H1 (cell line): ENCODE data around the gene AGO3.

Experiments used
- EP300 ChIP-seq, 2 experiments: IDR thresholded peaks; 1 replicate in 1 of 2; 2 replicates in 1 of 2; pipeline ENCODE4 v1.6.1; 2011 to 2012; ENCODE audit warnings: low read depth in 2 of 2, low read length in 2 of 2, mild to moderate bottlenecking in 2 of 2, borderline replicate concordance in 1 of 2, inconsistent platforms in 1 of 2, moderate library complexity in 1 of 2
- GABPA ChIP-seq: IDR thresholded peaks from 2 replicates; pipeline ENCODE4 v1.6.1; 2011; ENCODE audit warnings: mild to moderate bottlenecking, low read length, moderate library complexity, borderline replicate concordance; ENCODE audit not compliant: insufficient read depth
- POLR2A ChIP-seq, 2 experiments: IDR thresholded peaks; 1 replicate in 1 of 2; 2 replicates in 1 of 2; pipeline ENCODE4 v1.6.1; 2011; ENCODE audit warnings: low read depth in 2 of 2, low read length in 2 of 2, mild to moderate bottlenecking in 2 of 2; ENCODE audit errors: control extremely low read depth in 1 of 2
- SP1 ChIP-seq: IDR thresholded peaks from 2 replicates; pipeline ENCODE4 v1.6.1; 2011; ENCODE audit warnings: low read depth, low read length
- TF ChIP-seq, protein P1 (sequence below), 3 experiments: IDR thresholded peaks; 1 replicate in 2 of 3; 2 replicates in 1 of 3; pipeline versions ENCODE4 v1.5.1 to v1.6.1; 2011; ENCODE audit warnings: low read length in 3 of 3, mild to moderate bottlenecking in 3 of 3, inconsistent platforms in 2 of 3, low read depth in 1 of 3, moderate library complexity in 1 of 3; ENCODE audit not compliant: insufficient read depth in 1 of 3; ENCODE audit errors: control extremely low read depth in 1 of 3
- TF ChIP-seq, protein P2 (sequence below): IDR thresholded peaks from 2 replicates; pipeline ENCODE4 v1.6.1; 2012; ENCODE audit warnings: inconsistent platforms
- TF ChIP-seq, protein P3 (sequence below): IDR thresholded peaks from 2 replicates; pipeline ENCODE4 v1.6.1; 2011; ENCODE audit warnings: low read length, improper control_type of control experiment
- TF ChIP-seq, protein P4 (sequence below): IDR thresholded peaks from 2 replicates; pipeline ENCODE4 v1.6.1; 2012; ENCODE audit warnings: inconsistent platforms

DNA sequence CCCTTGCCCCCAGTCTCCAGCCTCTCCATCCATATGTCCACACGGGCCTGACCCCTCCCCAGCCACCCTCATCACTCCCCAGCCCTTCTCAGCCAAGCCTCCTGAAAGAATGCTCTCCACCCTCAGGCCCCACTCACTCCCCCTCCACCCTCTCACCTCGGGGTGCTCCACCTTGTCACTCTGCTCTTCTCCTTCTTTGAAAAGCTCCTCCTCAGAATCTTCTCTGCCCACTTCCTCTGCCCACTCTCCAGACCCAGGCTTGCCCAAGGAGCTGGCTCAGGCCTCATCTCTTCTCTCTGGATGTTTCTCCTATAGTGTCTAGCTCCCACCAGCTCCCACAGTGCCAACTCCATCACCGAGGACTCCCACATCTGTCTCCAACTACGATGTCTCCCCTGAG is 180.2 kb downstream of the AGO3 start:
- TF ChIP-seq SP1 (no peak), EP300 (IDR thresholded peaks at IDR 0.05; ENCODE audit: borderline replicate concordance in 1 of 2, low read depth in 2 of 2, low read length in 2 of 2) (no peak), POLR2A (IDR thresholded peaks at IDR 0.05; ENCODE audit: control extremely low read depth in 1 of 2, low read depth in 2 of 2, low read length in 2 of 2) (no peak), GABPA (no peak)
- TF ChIP-seq, protein P1, sequence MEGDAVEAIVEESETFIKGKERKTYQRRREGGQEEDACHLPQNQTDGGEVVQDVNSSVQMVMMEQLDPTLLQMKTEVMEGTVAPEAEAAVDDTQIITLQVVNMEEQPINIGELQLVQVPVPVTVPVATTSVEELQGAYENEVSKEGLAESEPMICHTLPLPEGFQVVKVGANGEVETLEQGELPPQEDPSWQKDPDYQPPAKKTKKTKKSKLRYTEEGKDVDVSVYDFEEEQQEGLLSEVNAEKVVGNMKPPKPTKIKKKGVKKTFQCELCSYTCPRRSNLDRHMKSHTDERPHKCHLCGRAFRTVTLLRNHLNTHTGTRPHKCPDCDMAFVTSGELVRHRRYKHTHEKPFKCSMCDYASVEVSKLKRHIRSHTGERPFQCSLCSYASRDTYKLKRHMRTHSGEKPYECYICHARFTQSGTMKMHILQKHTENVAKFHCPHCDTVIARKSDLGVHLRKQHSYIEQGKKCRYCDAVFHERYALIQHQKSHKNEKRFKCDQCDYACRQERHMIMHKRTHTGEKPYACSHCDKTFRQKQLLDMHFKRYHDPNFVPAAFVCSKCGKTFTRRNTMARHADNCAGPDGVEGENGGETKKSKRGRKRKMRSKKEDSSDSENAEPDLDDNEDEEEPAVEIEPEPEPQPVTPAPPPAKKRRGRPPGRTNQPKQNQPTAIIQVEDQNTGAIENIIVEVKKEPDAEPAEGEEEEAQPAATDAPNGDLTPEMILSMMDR (IDR thresholded peaks at IDR 0.05; ENCODE audit: control extremely low read depth in 1 of 3, insufficient read depth in 1 of 3, low read depth in 1 of 3, low read length in 3 of 3), result no peak
- TF ChIP-seq, protein P2, sequence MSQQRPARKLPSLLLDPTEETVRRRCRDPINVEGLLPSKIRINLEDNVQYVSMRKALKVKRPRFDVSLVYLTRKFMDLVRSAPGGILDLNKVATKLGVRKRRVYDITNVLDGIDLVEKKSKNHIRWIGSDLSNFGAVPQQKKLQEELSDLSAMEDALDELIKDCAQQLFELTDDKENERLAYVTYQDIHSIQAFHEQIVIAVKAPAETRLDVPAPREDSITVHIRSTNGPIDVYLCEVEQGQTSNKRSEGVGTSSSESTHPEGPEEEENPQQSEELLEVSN, result no peak
- TF ChIP-seq, protein P3, sequence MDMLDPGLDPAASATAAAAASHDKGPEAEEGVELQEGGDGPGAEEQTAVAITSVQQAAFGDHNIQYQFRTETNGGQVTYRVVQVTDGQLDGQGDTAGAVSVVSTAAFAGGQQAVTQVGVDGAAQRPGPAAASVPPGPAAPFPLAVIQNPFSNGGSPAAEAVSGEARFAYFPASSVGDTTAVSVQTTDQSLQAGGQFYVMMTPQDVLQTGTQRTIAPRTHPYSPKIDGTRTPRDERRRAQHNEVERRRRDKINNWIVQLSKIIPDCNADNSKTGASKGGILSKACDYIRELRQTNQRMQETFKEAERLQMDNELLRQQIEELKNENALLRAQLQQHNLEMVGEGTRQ, result no peak
- TF ChIP-seq, protein P4, sequence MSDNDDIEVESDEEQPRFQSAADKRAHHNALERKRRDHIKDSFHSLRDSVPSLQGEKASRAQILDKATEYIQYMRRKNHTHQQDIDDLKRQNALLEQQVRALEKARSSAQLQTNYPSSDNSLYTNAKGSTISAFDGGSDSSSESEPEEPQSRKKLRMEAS, result no peak
